ENCODE measurements around the gene PSEN2. TPM values are rescaled to one million over a fixed set of nuclear protein-coding genes. Genes with fewer than 3 reads are reported as not detected.

Gene PSEN2
- total and polyA plus RNA-seq, 2 of the 8 experiments (the other 6 are each of a cell fraction or from before 2014, with no cell fraction given): 22.9 to 29.0 TPM

- TF ChIP-seq NRF1 (IDR thresholded peaks at IDR 0.05; ENCODE audit: low read depth, low read length) (no peak), FOSL1 (IDR thresholded peaks at IDR 0.05; ENCODE audit: insufficient read depth, low read depth, low read length) (no peak), ATF2 (IDR thresholded peaks at IDR 0.05; ENCODE audit: low read length) (no peak)
Measured at GRCh38 chr1:226882187-226882586, 11.8 kb downstream of the PSEN2 start (continued).
